ENCODE data around the gene YWHAQ. TPM values are rescaled to one million over a fixed set of nuclear protein-coding genes. Genes with fewer than 3 reads are reported as not detected.
"Not testable (repeated sequence)": the region's sequence is repeated elsewhere in the genome, so short reads cannot be mapped to it uniquely, and the experiment has no call there.

Gene YWHAQ
- total RNA-seq, 1 donor, result 562 TPM

GRCh38 chr2:9596621-9597311, 34.0 kb downstream of the YWHAQ start:
- TF ChIP-seq CTCF (IDR thresholded peaks at IDR 0.05; ENCODE audit: insufficient read depth, low read length), result no peak
- no peak overlapping the region for H3K4me3 ChIP-seq (ENCODE audit: low read depth, low read length)
- no peak for DNase-seq (ENCODE audit: low read depth)

DNA sequence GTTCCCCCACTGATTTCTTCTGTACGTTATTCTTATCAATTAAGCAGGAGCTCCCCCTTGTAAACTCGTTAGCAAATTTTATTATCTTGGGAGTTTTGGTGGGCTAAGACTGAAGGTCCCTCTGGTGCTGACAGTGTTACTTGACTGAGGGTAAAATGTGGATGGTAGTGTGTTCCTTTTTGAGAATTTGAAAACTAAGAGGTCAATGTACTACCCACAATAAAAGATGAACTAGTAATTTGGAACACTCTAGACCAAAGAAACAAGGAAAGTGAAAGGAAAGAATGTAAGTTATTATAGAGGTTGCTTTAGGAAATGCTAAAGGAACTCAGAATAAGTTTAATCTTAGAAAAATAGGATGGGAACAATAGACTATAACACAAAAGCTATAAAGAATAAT, 35.1 kb downstream of the YWHAQ start:
- DNase-seq (ENCODE audit: low read depth), result no peak
- no peak for TF ChIP-seq CTCF (IDR thresholded peaks at IDR 0.05; ENCODE audit: insufficient read depth, low read length)
- no peak overlapping the region for H3K4me3 ChIP-seq (ENCODE audit: low read depth, low read length)

DNA sequence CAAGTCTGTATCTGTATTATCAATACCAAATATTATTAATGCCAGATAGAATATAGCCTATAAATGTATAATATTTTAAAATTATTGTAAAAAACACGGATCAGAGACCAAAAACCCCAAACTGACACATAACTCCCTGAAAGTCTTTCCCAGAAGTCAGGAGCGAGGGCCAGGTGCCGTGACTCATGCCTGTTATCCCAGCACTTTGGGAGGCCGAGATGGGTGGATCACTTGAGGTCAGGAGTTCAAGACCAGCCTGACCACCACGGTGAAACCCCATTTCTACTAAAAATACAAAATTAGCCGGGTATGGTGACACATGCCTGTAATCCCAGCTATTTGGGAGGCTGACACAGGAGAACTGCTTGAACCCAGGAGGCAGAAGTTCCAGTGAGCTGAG, 35.5 kb downstream of the YWHAQ start:
- DNase-seq (ENCODE audit: low read depth), result peak; percentile 63
- H3K4me3 ChIP-seq (ENCODE audit: low read depth, low read length), result not testable (repeated sequence)

- DNase-seq (ENCODE audit: low read depth), result peak; percentile 93
- no peak overlapping the region for H3K4me3 ChIP-seq (ENCODE audit: low read depth, low read length)
- TF ChIP-seq CTCF (IDR thresholded peaks at IDR 0.05; ENCODE audit: insufficient read depth, low read length), result no peak
Measured at GRCh38 chr2:9594366-9595054, 36.3 kb downstream of the YWHAQ start.

DNA sequence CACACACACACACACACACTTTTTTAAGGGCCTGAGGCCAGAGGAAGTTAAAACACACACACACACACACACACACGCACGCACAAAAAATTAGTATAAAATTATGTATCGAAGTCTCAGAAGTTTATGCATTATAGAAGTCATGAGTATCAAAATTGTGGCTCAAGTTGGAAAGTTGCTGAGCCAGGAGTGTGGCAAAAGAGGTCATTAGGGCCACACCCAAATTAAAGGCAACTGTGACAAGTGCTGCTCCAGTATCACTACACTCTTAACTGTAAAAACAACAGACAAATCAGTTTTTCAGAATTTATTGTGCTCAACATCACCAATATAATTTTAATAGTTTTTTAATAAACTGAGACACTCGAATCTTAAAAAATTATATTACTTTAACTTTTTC, 36.9 kb downstream of the YWHAQ start:
- TF ChIP-seq CTCF (IDR thresholded peaks at IDR 0.05; ENCODE audit: insufficient read depth, low read length), result no peak

DNA sequence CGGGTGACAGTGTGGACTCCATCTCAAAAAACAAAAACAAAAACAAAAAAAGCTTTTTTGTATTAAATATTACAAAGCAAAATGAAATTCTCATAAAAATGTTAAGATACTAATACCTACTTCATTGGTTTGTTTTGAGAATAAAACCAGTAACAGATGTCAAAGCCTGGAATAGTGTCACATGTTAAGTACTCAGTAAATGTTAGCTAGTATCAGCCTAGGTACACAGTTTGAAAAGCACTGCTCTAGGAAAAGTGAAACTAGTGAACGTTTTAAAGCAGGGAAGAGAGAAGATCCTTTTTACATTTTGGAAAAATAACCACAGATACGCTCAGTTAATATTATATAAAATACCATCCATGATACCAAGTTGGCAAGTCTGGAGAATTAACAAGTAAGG, 38.1 kb downstream of the YWHAQ start:
- TF ChIP-seq CTCF (IDR thresholded peaks at IDR 0.05; ENCODE audit: insufficient read depth, low read length), result no peak
- no peak for DNase-seq (ENCODE audit: low read depth)
- H3K4me3 ChIP-seq (ENCODE audit: low read depth, low read length), result no peak overlapping the region

More for the DNA sequence above, 36.9 kb downstream of the YWHAQ start:
- DNase-seq (ENCODE audit: low read depth), result no peak
- no peak overlapping the region for H3K4me3 ChIP-seq (ENCODE audit: low read depth, low read length)

- no peak overlapping the region for H3K4me3 ChIP-seq (ENCODE audit: low read depth, low read length)
- DNase-seq (ENCODE audit: low read depth), result no peak
- TF ChIP-seq CTCF (IDR thresholded peaks at IDR 0.05; ENCODE audit: insufficient read depth, low read length), result no peak
Measured at GRCh38 chr2:9590641-9591040, 40.2 kb downstream of the YWHAQ start.

All from fibroblast of the aortic adventitia (primary cell).